Measurements from ENCODE around the gene GFRA3.
"Not testable (repeated sequence)": the region's sequence is repeated elsewhere in the genome, so short reads cannot be mapped to it uniquely, and the experiment has no call there.

Gene GFRA3

DNA sequence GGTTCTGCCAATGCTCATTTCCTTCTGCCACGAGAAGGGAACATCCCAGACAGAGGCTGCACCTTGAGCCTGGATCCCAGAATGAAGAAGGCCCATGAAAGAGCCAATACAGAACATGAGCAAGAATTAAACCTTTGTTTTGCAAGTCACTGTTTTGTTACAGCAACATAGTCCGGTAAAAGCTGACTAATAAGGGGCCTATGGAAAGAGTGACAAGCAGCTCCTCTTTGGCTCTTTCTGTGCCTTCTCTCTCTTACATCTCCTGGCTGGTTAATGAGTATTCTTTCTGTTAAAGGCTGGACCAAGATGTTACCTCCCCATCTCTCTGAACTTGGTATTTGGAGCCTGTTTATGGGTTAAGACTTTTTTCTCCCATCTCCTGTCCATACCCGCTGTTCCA is 10.8 kb downstream of the GFRA3 start:
- no peak overlapping the region for H3K27ac ChIP-seq
- no peaks in the 10 kb centered on the region for H3K36me3 ChIP-seq
- no peak for DNase-seq
- no peaks in the 10 kb centered on the region for H3K9me3 ChIP-seq (ENCODE audit: severe bottlenecking)
- TF ChIP-seq, protein P1, sequence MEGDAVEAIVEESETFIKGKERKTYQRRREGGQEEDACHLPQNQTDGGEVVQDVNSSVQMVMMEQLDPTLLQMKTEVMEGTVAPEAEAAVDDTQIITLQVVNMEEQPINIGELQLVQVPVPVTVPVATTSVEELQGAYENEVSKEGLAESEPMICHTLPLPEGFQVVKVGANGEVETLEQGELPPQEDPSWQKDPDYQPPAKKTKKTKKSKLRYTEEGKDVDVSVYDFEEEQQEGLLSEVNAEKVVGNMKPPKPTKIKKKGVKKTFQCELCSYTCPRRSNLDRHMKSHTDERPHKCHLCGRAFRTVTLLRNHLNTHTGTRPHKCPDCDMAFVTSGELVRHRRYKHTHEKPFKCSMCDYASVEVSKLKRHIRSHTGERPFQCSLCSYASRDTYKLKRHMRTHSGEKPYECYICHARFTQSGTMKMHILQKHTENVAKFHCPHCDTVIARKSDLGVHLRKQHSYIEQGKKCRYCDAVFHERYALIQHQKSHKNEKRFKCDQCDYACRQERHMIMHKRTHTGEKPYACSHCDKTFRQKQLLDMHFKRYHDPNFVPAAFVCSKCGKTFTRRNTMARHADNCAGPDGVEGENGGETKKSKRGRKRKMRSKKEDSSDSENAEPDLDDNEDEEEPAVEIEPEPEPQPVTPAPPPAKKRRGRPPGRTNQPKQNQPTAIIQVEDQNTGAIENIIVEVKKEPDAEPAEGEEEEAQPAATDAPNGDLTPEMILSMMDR (IDR thresholded peaks at IDR 0.05; ENCODE audit: low read depth, low read length): no peak
- H3K4me3 ChIP-seq (ENCODE audit: low read depth, low read length): no peak overlapping the region
- no peaks in the 10 kb centered on the region for H3K27me3 ChIP-seq (ENCODE audit: insufficient read depth, low read depth, severe bottlenecking)

DNA sequence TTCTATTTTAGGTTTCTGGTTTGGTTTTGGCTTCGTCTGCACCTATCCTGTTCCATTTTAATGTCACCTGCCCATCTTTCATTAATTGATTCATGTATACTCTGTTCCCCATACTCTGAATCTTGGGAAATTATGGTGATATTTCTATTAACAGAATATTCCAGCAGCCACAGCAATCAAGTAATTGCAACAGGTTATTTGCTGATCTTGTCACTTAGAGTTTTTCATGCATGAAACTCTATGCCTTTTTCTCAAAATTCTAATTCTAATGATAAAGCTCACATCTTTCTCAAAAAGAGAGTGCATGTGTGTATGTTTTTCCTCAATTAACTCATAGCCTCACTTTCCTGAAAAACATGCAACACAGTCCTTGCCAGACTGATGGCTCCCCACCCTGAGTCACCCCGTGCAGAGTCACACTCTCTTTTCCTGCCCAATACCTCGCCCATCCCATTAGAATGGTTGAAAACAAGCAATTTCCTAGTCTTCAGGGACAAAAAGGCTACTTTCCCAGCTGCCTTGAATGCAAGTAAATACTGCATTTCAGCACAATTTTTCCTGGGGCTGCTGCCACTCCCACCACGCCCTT is 15.6 kb downstream of the GFRA3 start:
- DNase-seq: no peak
- Histone ChIP-seq H3K27ac (no peak overlapping the region), H3K4me3 (ENCODE audit: low read depth, low read length) (no peak overlapping the region), H3K27me3 (ENCODE audit: insufficient read depth, low read depth, severe bottlenecking) (no peaks in the 10 kb centered on the region), H3K9me3 (ENCODE audit: severe bottlenecking) (no peaks in the 10 kb centered on the region), H3K36me3 (no peaks in the 10 kb centered on the region)
- TF ChIP-seq, protein P1 (IDR thresholded peaks at IDR 0.05; ENCODE audit: low read depth, low read length): no peak

DNA sequence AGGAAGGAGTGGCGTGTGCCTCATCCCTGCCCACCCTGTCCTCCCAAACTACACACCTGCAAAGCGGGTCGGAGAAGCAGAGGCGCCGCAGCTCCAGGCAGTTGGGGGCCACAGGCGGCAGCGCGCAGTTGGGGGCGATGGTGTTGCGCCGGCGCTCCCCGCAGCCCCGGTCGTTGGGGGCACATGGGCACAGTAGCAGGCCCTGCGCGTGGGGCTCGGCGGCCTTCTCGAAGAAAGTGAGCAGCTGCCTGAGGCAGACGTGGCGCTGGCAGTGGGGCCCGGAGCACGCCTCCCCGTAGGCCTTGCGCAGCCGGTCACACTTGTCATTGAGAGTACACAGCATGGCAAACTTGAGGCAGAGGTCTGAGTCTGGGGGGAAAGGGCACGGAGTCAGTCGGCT is 16.8 kb downstream of the GFRA3 start:
- H3K36me3 ChIP-seq: no peaks in the 10 kb centered on the region
- TF ChIP-seq, protein P1 (IDR thresholded peaks at IDR 0.05; ENCODE audit: low read depth, low read length): no peak
- no peak for DNase-seq
- H3K9me3 ChIP-seq (ENCODE audit: severe bottlenecking): no peaks in the 10 kb centered on the region
- H3K27ac ChIP-seq: no peak overlapping the region
- no peaks in the 10 kb centered on the region for H3K27me3 ChIP-seq (ENCODE audit: insufficient read depth, low read depth, severe bottlenecking)
- no peak overlapping the region for H3K4me3 ChIP-seq (ENCODE audit: low read depth, low read length)

DNA sequence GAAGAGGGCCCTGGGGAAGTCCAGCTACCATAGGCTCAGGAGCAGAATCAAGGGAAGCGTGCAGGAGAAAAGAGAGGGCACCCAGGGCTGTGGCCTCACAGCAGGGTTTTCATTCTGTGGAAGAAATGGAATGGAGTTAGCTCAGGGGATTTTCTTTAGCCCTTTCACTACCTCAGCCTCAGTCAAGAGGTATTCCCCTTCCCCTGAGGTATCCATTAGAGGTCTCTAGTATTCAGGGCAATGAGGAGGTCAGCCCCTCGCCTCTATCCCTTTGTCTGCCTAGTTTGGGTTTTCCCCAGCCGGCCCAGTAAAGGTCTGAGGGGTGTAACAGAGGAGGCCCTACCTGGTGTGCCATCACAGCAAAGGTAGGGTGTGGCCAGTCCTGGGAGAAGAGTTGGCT is 21.5 kb downstream of the GFRA3 start:
- Histone ChIP-seq H3K4me3 (ENCODE audit: low read depth, low read length) (no peak overlapping the region), H3K36me3 (no peaks in the 10 kb centered on the region), H3K27me3 (ENCODE audit: insufficient read depth, low read depth, severe bottlenecking) (no peaks in the 10 kb centered on the region), H3K9me3 (ENCODE audit: severe bottlenecking) (no peaks in the 10 kb centered on the region), H3K27ac (no peak overlapping the region)
- TF ChIP-seq, protein P1 (IDR thresholded peaks at IDR 0.05; ENCODE audit: low read depth, low read length): no peak
- DNase-seq: no peak

DNA sequence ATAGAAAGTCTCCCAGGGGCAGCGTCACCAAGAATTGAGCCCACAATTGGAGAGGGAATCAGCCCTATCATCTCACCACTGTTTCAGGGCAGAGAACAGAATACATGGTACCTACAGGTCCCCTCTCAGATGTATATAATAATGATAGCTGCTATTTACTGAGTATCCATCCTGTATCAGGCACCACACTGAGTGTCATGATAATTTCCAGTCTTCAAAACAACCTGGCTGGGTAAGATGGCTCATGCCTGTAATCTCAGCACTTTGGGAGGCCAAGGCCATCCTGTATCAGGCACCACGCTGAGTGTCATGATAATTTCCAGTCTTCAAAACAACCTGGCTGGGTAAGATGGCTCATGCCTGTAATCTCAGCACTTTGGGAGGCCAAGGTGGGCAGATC is 26.6 kb downstream of the GFRA3 start:
- H3K27ac ChIP-seq; H3K4me3 ChIP-seq (ENCODE audit: low read depth, low read length); H3K27me3 ChIP-seq (ENCODE audit: insufficient read depth, low read depth, severe bottlenecking); H3K36me3 ChIP-seq; H3K9me3 ChIP-seq (ENCODE audit: severe bottlenecking); DNase-seq: not testable (repeated sequence)

DNA sequence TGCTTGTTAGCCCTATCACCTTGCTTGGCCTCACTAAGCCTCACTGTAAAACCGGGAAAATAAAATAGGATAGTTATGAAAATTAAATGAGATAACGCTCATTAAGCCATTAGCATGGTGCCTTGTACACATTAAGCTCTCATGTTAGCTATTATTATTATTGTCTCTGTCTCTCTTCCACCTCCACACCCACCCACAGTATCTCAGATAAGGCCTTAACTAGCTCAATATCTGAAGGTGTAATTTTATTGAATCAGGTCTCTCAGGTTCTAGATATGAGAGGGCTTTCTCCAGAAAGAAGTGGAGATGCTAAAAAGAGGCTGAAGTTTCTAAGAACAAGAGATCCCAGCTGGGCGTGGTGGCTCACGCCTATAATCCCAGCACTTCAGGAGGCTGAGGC is 27.6 kb downstream of the GFRA3 start:
- H3K4me3 ChIP-seq (ENCODE audit: low read depth, low read length): no peak overlapping the region
- TF ChIP-seq, protein P1 (IDR thresholded peaks at IDR 0.05; ENCODE audit: low read depth, low read length): no peak

More for the DNA sequence above, 27.6 kb downstream of the GFRA3 start:
- Histone ChIP-seq H3K27me3 (ENCODE audit: insufficient read depth, low read depth, severe bottlenecking) (no peaks in the 10 kb centered on the region), H3K9me3 (ENCODE audit: severe bottlenecking) (no peaks in the 10 kb centered on the region), H3K27ac (no peak overlapping the region), H3K36me3 (no peaks in the 10 kb centered on the region)
- no peak for DNase-seq

All from WERI-Rb-1 (cell line).